ENCODE measurements around the gene CLPSL1. TPM values are rescaled to one million over a fixed set of nuclear protein-coding genes. Genes with fewer than 3 reads are reported as not detected.
A peak's percentile ranks its signal among the peaks of the same experiment; 100 is the strongest.
"Not testable (repeated sequence)": the region's sequence is repeated elsewhere in the genome, so short reads cannot be mapped to it uniquely, and the experiment has no call there.

CLPSL1 gene, protein sequence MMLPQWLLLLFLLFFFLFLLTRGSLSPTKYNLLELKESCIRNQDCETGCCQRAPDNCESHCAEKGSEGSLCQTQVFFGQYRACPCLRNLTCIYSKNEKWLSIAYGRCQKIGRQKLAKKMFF
- not detected for polyA plus RNA-seq (2012; ENCODE audit: low read depth, missing spikeins)

DNA sequence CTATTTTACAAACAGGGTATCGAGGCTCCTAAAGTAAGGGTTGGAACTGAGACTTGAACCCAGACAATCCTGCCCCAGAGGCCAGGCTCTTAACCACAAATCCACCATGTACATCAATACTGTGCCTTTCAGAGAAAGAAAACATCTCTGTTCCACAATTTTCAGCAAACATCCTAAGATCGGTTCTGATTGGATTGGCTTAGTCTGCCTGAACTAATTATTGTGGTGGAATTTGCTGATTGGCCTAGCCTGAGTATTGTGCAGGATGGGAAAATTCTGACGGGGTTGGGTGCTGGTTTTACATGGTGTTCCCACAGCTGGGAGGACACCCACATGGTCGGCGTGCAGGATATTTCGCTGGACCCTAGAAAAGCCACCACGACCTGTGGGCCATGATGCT lies at the start of gene CLPSL1:
TSS of gene CLPSL1 (plus strand) at position 301 of the 400 bp plus-strand sequence. CDS start at position 393, 92 bp downstream.
- DNase-seq (ENCODE audit: insufficient read length, low spot score) (no peak), FAIRE-seq (no peak)

DNA sequence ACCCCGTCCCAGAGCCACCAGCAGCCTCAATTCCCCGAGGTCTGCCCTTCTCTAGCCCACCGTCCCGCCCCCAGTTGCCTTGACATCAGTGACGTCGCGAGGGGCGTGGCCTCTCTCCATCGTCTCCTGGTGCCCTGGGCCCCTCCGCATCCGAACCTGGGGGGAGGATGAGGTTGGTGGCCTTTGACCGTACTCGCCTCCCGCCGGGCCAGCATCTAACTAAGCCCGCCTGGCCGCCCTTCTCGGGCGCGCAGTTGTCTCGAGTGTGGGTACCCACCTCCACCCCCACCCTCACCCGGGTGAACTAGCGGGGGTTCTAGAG lies 49.4 kb upstream of the CLPSL1 start:
- DNase-seq (ENCODE audit: insufficient read length, low spot score) (peak; percentile 88), FAIRE-seq (peak; percentile 90)
- TF ChIP-seq POU2F2 (IDR thresholded peaks at IDR 0.05; ENCODE audit: low read depth, low read length) (no peak), POLR2AphosphoS5 (IDR thresholded peaks at IDR 0.05; ENCODE audit: low read depth, low read length) (peak; percentile 75), PAX5 (IDR thresholded peaks at IDR 0.05; ENCODE audit: insufficient read depth, low read length, severe bottlenecking) (no peak), TAF1 (IDR thresholded peaks at IDR 0.05; ENCODE audit: low read depth, low read length) (peak; percentile 20), POLR2A (IDR thresholded peaks at IDR 0.05; ENCODE audit: low read depth, low read length) (peak; percentile 58)

More for the DNA sequence above, at the start of gene CLPSL1:
- no peak for TF ChIP-seq TAF1 (IDR thresholded peaks at IDR 0.05; ENCODE audit: low read depth, low read length)
- TF ChIP-seq POU2F2 (IDR thresholded peaks at IDR 0.05; ENCODE audit: low read depth, low read length): no peak
- no peak for TF ChIP-seq PAX5 (IDR thresholded peaks at IDR 0.05; ENCODE audit: insufficient read depth, low read length, severe bottlenecking)
- no peak for TF ChIP-seq SPI1 (IDR thresholded peaks at IDR 0.05; ENCODE audit: low read depth, low read length)
- TF ChIP-seq POLR2A (IDR thresholded peaks at IDR 0.05; ENCODE audit: low read depth, low read length): no peak
- no peak for TF ChIP-seq POLR2AphosphoS5 (IDR thresholded peaks at IDR 0.05; ENCODE audit: low read depth, low read length)

DNA sequence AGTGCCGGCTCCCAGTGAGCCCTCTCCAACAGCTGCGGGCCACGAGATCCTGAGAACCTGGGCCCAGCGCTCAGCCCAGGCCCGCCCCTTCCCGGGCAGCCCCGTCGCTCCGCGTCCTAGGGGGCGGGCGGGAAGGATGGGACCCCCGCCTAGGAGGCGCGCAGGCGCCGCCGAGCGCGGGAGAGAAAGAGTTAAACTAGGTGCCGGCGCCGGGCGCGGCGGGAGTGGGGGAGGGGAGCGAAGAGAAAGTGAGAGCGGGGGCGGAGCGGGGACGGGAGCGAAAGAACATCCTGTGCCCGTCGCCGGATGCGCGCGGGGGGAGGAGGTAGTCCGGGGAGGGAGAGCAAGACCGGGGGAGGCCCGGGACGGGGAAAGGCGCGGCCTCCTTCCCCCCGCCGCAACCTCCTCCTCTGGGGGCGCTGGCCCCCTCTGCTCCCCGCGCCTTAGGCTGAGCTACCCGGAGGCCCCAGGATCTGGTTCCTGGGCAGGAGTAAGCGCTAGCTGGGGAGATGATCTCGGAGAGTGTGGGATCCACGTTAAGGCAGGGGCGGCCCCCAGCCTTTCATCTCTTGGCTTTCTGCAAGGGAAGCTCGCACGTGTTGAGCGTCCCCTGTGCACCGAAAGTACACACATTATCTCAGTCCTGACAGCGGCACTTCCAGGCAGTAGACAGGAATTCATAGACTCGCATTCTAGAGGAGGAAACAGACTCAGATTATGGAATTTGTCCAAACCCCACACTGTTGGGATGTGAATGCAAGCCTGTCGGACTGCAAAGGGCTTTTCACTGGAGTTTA lies 48.9 kb upstream of the CLPSL1 start:
- FAIRE-seq: peak; percentile 86
- TF ChIP-seq SPI1 (IDR thresholded peaks at IDR 0.05; ENCODE audit: low read depth, low read length): no peak
- TF ChIP-seq POLR2A (IDR thresholded peaks at IDR 0.05; ENCODE audit: low read depth, low read length): peak; percentile 84
- peak; percentile 68; the same call in 1 of the 2 replicates for TF ChIP-seq POLR2AphosphoS5 (IDR thresholded peaks at IDR 0.05; ENCODE audit: low read depth, low read length)
- TF ChIP-seq PAX5 (IDR thresholded peaks at IDR 0.05; ENCODE audit: insufficient read depth, low read length, severe bottlenecking): peak; percentile 3
- TF ChIP-seq POU2F2 (IDR thresholded peaks at IDR 0.05; ENCODE audit: low read depth, low read length): no peak; the same call in 1 of the 2 replicates
- peak; percentile 1; the same call in 1 of the 2 replicates for TF ChIP-seq TAF1 (IDR thresholded peaks at IDR 0.05; ENCODE audit: low read depth, low read length)
- peak; percentile 87 for DNase-seq (ENCODE audit: insufficient read length, low spot score)

DNA sequence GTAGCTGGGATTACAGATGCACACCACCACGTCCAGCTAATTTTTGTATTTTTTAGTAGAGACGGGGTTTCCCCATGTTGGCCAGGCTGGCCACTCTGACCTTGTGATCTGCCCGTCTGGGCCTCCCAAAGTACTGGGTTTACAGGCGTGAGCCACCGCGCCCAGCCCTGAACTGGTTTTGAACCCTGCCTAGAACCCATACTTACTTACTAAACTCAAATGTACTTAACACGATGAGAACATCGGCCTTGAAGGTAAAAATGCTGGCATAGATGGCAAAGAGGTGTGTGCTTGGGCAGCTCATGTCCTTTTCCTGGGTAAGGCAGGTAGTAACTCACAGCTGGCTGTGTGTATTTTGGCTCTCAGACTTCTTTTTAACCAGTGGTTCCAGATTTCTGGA lies 47.2 kb upstream of the CLPSL1 start:
- TF ChIP-seq POU2F2 (IDR thresholded peaks at IDR 0.05; ENCODE audit: low read depth, low read length) (no peak), PAX5 (IDR thresholded peaks at IDR 0.05; ENCODE audit: insufficient read depth, low read length, severe bottlenecking) (no peak), TAF1 (IDR thresholded peaks at IDR 0.05; ENCODE audit: low read depth, low read length) (no peak), POLR2AphosphoS5 (IDR thresholded peaks at IDR 0.05; ENCODE audit: low read depth, low read length) (no peak), SPI1 (IDR thresholded peaks at IDR 0.05; ENCODE audit: low read depth, low read length) (no peak), POLR2A (IDR thresholded peaks at IDR 0.05; ENCODE audit: low read depth, low read length) (no peak)
- DNase-seq (ENCODE audit: insufficient read length, low spot score) (no peak), FAIRE-seq (no peak)

DNA sequence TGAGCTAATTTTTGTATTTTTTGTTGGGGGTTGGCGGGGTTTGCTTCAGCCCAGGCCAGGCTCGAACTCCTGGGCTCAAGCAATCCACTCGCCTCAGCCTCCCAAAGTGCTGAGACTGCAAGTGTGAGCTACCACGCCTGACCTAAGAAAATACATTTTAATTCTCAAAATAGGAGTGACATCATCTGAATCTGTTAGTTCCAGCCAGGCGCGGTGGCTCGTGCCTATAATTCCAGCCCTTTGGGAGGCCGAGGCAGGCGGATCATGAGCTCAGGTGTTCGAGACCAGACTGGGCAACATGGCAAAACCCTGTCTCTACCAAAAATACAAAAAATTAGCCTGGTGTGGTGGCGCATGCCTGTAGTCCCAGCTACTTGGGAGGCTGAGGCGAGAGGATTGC lies 46.5 kb upstream of the CLPSL1 start:
- DNase-seq (ENCODE audit: insufficient read length, low spot score); FAIRE-seq: not testable (repeated sequence)

DNA sequence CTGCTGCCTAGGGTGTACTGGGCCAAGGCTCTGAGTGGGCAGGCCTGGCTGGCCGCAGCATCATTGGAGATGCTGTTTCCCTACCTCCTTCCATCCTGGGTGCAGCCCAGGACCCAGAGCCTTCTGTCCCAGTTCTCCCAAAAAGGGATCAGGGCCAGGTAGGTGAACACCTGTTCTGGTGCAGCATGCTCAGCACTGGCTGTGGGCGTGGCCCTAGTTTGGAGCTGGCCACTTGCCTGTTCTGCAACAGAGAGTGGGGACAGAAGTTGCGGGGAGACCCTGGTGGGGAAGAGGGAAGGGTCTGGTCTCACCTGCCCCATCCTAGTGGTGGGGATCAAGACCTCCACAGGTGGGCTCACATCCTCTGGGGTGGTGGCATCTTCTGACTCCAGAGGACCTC lies 45.4 kb upstream of the CLPSL1 start:
- TF ChIP-seq POLR2A (IDR thresholded peaks at IDR 0.05; ENCODE audit: low read depth, low read length): no peak
- TF ChIP-seq SPI1 (IDR thresholded peaks at IDR 0.05; ENCODE audit: low read depth, low read length): no peak
- no peak for TF ChIP-seq POU2F2 (IDR thresholded peaks at IDR 0.05; ENCODE audit: low read depth, low read length)
- no peak for TF ChIP-seq POLR2AphosphoS5 (IDR thresholded peaks at IDR 0.05; ENCODE audit: low read depth, low read length)
- no peak for TF ChIP-seq PAX5 (IDR thresholded peaks at IDR 0.05; ENCODE audit: insufficient read depth, low read length, severe bottlenecking)
- no peak for TF ChIP-seq TAF1 (IDR thresholded peaks at IDR 0.05; ENCODE audit: low read depth, low read length)
- DNase-seq (ENCODE audit: insufficient read length, low spot score): no peak
- FAIRE-seq: no peak

DNA sequence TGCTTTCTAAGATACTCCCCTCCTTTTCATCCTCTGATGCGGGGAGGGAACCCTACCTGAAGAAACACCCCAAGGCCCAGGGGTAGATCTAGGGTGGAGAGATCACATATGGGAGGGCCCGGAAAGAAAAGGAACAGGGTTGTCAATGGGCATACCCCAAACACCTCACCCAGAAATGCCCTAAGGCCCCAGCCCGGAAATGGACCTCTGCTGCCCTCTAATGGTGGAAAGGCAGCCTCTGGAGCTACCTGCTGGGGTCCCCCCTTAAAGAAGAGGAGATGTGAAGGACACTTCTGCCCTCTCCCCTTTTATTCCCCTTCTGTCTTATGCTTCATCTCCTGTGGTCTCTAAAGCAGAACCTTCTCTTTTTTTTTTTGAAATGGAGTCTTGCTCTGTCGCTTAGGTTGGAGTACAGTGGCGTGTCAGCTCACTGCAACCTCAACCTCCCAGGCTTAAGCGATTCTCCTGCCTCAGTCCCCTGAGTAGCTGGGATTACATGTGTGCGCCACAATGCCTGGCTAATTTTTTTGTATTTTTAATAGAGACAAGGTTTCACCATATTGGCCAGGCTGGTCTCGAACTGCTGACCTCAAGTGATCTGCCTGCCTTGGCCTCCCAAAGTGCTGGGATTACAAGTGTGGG lies 44.4 kb upstream of the CLPSL1 start:
- no peak for FAIRE-seq
- no peak for TF ChIP-seq SPI1 (IDR thresholded peaks at IDR 0.05; ENCODE audit: low read depth, low read length)
- no peak for TF ChIP-seq PAX5 (IDR thresholded peaks at IDR 0.05; ENCODE audit: insufficient read depth, low read length, severe bottlenecking)
- no peak for TF ChIP-seq POLR2A (IDR thresholded peaks at IDR 0.05; ENCODE audit: low read depth, low read length)
- TF ChIP-seq POLR2AphosphoS5 (IDR thresholded peaks at IDR 0.05; ENCODE audit: low read depth, low read length): no peak
- no peak for TF ChIP-seq TAF1 (IDR thresholded peaks at IDR 0.05; ENCODE audit: low read depth, low read length)
- TF ChIP-seq POU2F2 (IDR thresholded peaks at IDR 0.05; ENCODE audit: low read depth, low read length): no peak
- DNase-seq (ENCODE audit: insufficient read length, low spot score): peak; percentile 68

DNA sequence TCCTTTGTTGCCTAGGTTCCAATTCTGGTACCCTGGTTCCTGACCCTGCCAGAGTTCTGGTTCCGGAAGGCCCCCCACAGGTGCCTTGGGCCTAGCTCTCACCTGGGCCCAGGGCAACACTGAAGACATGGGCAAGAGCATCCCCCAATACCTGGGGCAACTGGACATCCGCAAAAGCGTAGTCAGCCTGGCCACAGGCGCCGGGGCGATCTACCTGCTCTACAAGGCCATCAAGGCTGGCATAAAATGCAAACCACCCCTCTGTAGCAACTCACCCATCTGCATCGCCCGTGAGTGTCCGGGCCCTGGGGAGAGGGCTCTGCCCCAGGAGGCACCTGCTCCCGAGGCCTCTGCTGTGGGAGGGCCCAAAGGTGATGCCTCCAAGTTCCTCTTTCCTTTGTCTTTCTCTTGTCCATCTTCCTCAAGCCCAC lies 43.8 kb upstream of the CLPSL1 start, which contains the start of gene ARMC12:
TSS of gene ARMC12 (plus strand) at position 51 of the 431 bp plus-strand sequence. CDS start at position 128, 77 bp downstream.
- FAIRE-seq (no peak), DNase-seq (ENCODE audit: insufficient read length, low spot score) (no peak)
- TF ChIP-seq POLR2A (IDR thresholded peaks at IDR 0.05; ENCODE audit: low read depth, low read length) (no peak), TAF1 (IDR thresholded peaks at IDR 0.05; ENCODE audit: low read depth, low read length) (no peak), SPI1 (IDR thresholded peaks at IDR 0.05; ENCODE audit: low read depth, low read length) (no peak), POU2F2 (IDR thresholded peaks at IDR 0.05; ENCODE audit: low read depth, low read length) (no peak)

DNA sequence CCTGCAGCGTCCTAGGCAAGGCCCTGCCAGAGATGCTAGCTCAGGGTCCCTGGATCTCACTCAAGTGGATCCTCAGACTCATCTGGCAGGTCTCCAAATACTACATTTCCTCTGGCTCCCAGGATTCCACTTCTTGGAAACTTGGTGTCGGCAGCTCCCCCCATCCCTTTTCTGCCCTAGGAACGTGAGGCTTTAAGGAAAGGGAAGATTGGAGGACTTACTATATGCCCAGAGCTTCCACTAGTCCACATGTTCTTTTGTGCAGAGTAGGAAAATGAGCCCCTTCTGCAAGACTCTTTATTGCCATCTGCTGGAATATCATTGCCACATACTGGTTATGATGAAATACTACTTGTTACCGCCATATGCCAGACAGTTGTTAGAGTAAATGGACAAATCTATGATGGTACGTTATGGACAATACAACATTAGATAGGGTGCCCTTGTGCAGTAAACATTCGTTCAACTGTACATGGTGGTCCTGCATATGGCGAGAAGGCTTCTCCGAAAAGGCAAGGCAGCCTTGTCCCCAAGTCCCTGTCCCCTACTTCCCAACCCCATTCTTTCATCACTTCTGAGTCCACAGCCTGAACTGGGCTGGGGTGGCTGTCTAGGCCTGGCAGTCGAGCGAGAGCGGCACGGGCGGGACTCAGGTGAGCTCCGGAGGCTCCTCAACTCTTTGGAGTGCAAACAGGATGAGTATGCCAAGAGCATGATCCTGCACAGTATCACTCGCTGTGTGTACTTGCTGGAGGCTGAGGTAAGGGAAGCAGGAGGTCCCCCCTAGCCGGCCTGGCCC lies 43.2 kb upstream of the CLPSL1 start:
- TF ChIP-seq SPI1 (IDR thresholded peaks at IDR 0.05; ENCODE audit: low read depth, low read length): no peak
- TF ChIP-seq POLR2AphosphoS5 (IDR thresholded peaks at IDR 0.05; ENCODE audit: low read depth, low read length): no peak
- no peak for TF ChIP-seq TAF1 (IDR thresholded peaks at IDR 0.05; ENCODE audit: low read depth, low read length)
- TF ChIP-seq POU2F2 (IDR thresholded peaks at IDR 0.05; ENCODE audit: low read depth, low read length): no peak
- TF ChIP-seq POLR2A (IDR thresholded peaks at IDR 0.05; ENCODE audit: low read depth, low read length): no peak
- no peak for TF ChIP-seq PAX5 (IDR thresholded peaks at IDR 0.05; ENCODE audit: insufficient read depth, low read length, severe bottlenecking)
- peak; percentile 86 for FAIRE-seq
- DNase-seq (ENCODE audit: insufficient read length, low spot score): peak; percentile 51
